ENCODE measurements around the gene TRAPPC3L.

The TRAPPC3L gene

GRCh38 chr6:116485559-116486184 lies 59.8 kb downstream of the TRAPPC3L start:
- Histone ChIP-seq H3K4me3 (ENCODE audit: low read length) (no peak overlapping the region), H3K27me3 (ENCODE audit: control insufficient read depth, low read length) (peaks cover 29% of the 10 kb centered on the region), H3K79me2 (ENCODE audit: control insufficient read depth, low read length) (no peaks in the 10 kb centered on the region), H3F3A (ENCODE audit: control insufficient read depth, insufficient read depth) (no peaks in the 10 kb centered on the region), H3K4me1 (ENCODE audit: control insufficient read depth, low read length) (no peaks in the 10 kb centered on the region), H4K20me1 (ENCODE audit: control insufficient read depth, insufficient read depth, low read depth, low read length) (no peaks in the 10 kb centered on the region), H3K4me2 (ENCODE audit: low read length) (no peak overlapping the region), H3K9me2 (replicated peaks; ENCODE audit: control insufficient read depth, low read length) (no peaks in the 10 kb centered on the region), H3K9me3 (ENCODE audit: control insufficient read depth, insufficient read depth, low read length) (no peaks in the 10 kb centered on the region), H3K36me3 (ENCODE audit: control insufficient read depth, low read length) (no peaks in the 10 kb centered on the region), H3K27ac (ENCODE audit: low read depth, low read length) (no peak overlapping the region)
- no peak for TF ChIP-seq EZH2phosphoT487 (IDR thresholded peaks at IDR 0.05; ENCODE audit: borderline replicate concordance, low read length)
- no peak for TF ChIP-seq CTCF (IDR thresholded peaks at IDR 0.05; ENCODE audit: low read depth, low read length, poor library complexity, severe bottlenecking)

- H4K20me1 ChIP-seq (ENCODE audit: control insufficient read depth, insufficient read depth, low read depth, low read length) = no peaks in the 10 kb centered on the region
- TF ChIP-seq CTCF (IDR thresholded peaks at IDR 0.05; ENCODE audit: low read depth, low read length, poor library complexity, severe bottlenecking) (no peak), EZH2phosphoT487 (IDR thresholded peaks at IDR 0.05; ENCODE audit: borderline replicate concordance, low read length) (no peak)
- H3K9me3 ChIP-seq (ENCODE audit: control insufficient read depth, insufficient read depth, low read length) = no peaks in the 10 kb centered on the region
- no peaks in the 10 kb centered on the region for H3F3A ChIP-seq (ENCODE audit: control insufficient read depth, insufficient read depth)
- H3K27ac ChIP-seq (ENCODE audit: low read depth, low read length) = no peak overlapping the region
- no peaks in the 10 kb centered on the region for H3K4me1 ChIP-seq (ENCODE audit: control insufficient read depth, low read length)
- no peaks in the 10 kb centered on the region for H3K36me3 ChIP-seq (ENCODE audit: control insufficient read depth, low read length)
- peaks cover 29% of the 10 kb centered on the region for H3K27me3 ChIP-seq (ENCODE audit: control insufficient read depth, low read length)
- no peaks in the 10 kb centered on the region for H3K9me2 ChIP-seq (replicated peaks; ENCODE audit: control insufficient read depth, low read length)
- H3K4me3 ChIP-seq (ENCODE audit: low read length) = no peak overlapping the region
- no peaks in the 10 kb centered on the region for H3K79me2 ChIP-seq (ENCODE audit: control insufficient read depth, low read length)
- H3K4me2 ChIP-seq (ENCODE audit: low read length) = no peak overlapping the region
Observed at GRCh38 chr6:116483616-116484015, 61.9 kb downstream of the TRAPPC3L start.

- Histone ChIP-seq H3K79me2 (ENCODE audit: control insufficient read depth, low read length) (no peaks in the 10 kb centered on the region), H3K27ac (ENCODE audit: low read depth, low read length) (no peak overlapping the region), H3K9me2 (replicated peaks; ENCODE audit: control insufficient read depth, low read length) (no peaks in the 10 kb centered on the region), H3K9me3 (ENCODE audit: control insufficient read depth, insufficient read depth, low read length) (no peaks in the 10 kb centered on the region), H3K4me1 (ENCODE audit: control insufficient read depth, low read length) (no peaks in the 10 kb centered on the region), H3K4me3 (ENCODE audit: low read length) (no peak overlapping the region), H3K27me3 (ENCODE audit: control insufficient read depth, low read length) (peaks cover 29% of the 10 kb centered on the region), H4K20me1 (ENCODE audit: control insufficient read depth, insufficient read depth, low read depth, low read length) (no peaks in the 10 kb centered on the region), H3K36me3 (ENCODE audit: control insufficient read depth, low read length) (no peaks in the 10 kb centered on the region), H3F3A (ENCODE audit: control insufficient read depth, insufficient read depth) (no peaks in the 10 kb centered on the region), H3K4me2 (ENCODE audit: low read length) (no peak overlapping the region)
- TF ChIP-seq EZH2phosphoT487 (IDR thresholded peaks at IDR 0.05; ENCODE audit: borderline replicate concordance, low read length) = no peak
- TF ChIP-seq CTCF (IDR thresholded peaks at IDR 0.05; ENCODE audit: low read depth, low read length, poor library complexity, severe bottlenecking) = no peak
Observed at GRCh38 chr6:116482780-116483179, 62.7 kb downstream of the TRAPPC3L start.

Measured in DOHH2 (cell line).